Left cardiac atrium (tissue), 4 donors: ENCODE results near the gene SUB1. TPM values are rescaled to one million over a fixed set of nuclear protein-coding genes. Genes with fewer than 3 reads are reported as not detected.
"Not testable (repeated sequence)": the region's sequence is repeated elsewhere in the genome, so short reads cannot be mapped to it uniquely, and the experiment has no call there.

Experiments
- ATAC-seq, 2 donors: fragments of 200-7000 bp; cut with Tn5 transposase; one replicate each; pipeline ENCODE4 v1.9.1; 2020; ENCODE audit warnings: mild to moderate bottlenecking in 2 of 2, moderate library complexity in 2 of 2
- DNase-seq: peaks from one replicate; pipeline ENCODE4 v3.0.0-alpha.2; 2020
- intact Hi-C, 2 donors: fragments of 100-400 bp; cut with DNase I; formaldehyde crosslinking; loops; one replicate each; pipeline versions ENCODE4 v1.14.1 to v1.15.1; 2022 to 2023
- total RNA-seq, 2 donors: library from RNA; stranded (reverse); fragmentation: NEBNext Ultra II Directional; extraction: Animal tissue kit (Norgen Biotek cat#: 25700); gene quantifications; one replicate each; pipeline ENCODE4 v1.2.1, GENCODE V29; 2021
- donor health status: DM: no; HTN: yes; CAD: no.
- donor health status: DM: no; HTN: yes; CAD: no; lungs with severe emphysema.
- donor health status: DM: yes; HTN: yes; CAD: no.
- donor health status: Dilated cardiomyopathy.

Gene SUB1
- total RNA-seq, 2 donors from 2014 or later: 192 to 204 TPM

GRCh38 chr5:32627219-32627870 lies 42.0 kb downstream of the SUB1 start:
- DNase-seq: no peak
- intact Hi-C loops: no loop called here
- ATAC-seq: no peak

- intact Hi-C loops: no loop called here
Observed at GRCh38 chr5:32628049-32628844, 42.9 kb downstream of the SUB1 start.

GRCh38 chr5:32630867-32631491 lies 45.6 kb downstream of the SUB1 start:
- DNase-seq (no peak), ATAC-seq (no peak)
- intact Hi-C loops: no loop called here

More at GRCh38 chr5:32628049-32628844, 42.9 kb downstream of the SUB1 start:
- ATAC-seq (peak; percentile 74 to 81), DNase-seq (peak; percentile 51)

DNA sequence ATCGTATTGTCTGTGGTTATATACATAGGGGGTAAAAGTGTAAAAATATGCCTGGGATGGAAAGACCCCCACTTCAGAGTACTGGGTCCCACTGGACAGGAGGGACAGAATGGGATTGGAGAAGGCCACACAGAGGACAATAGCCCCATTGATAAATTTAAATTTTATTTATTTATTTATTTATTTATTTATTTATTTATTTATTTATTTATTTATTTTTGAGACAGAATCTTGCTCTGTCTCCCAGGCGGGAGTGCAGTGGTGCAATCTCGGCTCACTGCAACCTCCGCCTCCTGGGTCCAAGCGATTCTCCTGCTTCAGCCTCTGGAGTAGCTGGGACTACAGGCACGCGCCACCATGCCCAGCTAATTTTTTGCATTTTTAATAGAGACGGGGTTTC lies 47.7 kb downstream of the SUB1 start:
- intact Hi-C loops, ATAC-seq, DNase-seq: not testable (repeated sequence)

DNA sequence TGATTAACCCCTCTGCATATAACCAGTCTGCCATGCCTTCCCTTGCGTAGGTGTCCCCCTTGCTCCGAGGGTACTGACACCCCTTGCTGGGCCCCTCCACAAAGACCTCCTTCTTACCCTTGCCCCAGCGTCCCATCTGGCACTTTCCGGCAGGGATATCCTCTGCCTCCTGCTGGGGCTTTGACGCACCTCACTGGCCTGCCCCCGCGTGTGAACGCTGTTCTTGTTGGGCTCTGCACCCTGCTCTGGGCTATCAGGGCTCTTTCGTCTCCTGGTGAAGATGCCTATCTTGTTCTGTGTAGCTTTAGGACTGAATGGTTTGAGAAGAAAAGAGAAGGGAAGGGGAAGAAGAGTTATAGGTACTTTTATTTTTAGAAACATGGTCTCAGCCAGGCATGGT lies 53.0 kb downstream of the SUB1 start:
- ATAC-seq (no peak), DNase-seq (no peak)
- intact Hi-C loops: no loop called here

GRCh38 chr5:32639943-32640342 lies 54.6 kb downstream of the SUB1 start:
- intact Hi-C loops: no loop called here
- DNase-seq (no peak), ATAC-seq (no peak)

- ATAC-seq (peak in 1 of 2 donors; percentile 62), DNase-seq (no peak)
- intact Hi-C loops: no loop called here
Observed at GRCh38 chr5:32642276-32643002, 57.1 kb downstream of the SUB1 start.

DNA sequence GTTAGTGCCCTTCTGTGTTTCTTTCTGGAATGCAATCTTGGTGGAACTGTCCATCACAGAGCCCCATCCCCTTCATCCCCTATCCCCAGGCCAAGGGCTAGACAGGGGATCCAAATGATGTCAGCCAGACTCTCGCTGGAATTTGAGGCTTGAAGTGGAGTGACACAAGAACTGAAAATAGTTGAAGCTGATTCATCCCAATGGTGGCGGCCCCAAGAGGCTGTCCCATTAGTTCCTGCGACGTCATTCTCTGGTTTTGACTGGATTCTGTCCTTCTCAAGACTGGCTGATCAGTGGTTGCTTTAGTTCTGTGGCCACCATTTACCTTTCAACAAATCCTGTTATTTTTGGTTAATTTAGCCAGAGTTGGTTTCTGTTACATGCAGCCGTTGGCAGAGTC lies 59.9 kb downstream of the SUB1 start:
- intact Hi-C loops: no loop called here
- no peak for DNase-seq
- no peak for ATAC-seq

DNA sequence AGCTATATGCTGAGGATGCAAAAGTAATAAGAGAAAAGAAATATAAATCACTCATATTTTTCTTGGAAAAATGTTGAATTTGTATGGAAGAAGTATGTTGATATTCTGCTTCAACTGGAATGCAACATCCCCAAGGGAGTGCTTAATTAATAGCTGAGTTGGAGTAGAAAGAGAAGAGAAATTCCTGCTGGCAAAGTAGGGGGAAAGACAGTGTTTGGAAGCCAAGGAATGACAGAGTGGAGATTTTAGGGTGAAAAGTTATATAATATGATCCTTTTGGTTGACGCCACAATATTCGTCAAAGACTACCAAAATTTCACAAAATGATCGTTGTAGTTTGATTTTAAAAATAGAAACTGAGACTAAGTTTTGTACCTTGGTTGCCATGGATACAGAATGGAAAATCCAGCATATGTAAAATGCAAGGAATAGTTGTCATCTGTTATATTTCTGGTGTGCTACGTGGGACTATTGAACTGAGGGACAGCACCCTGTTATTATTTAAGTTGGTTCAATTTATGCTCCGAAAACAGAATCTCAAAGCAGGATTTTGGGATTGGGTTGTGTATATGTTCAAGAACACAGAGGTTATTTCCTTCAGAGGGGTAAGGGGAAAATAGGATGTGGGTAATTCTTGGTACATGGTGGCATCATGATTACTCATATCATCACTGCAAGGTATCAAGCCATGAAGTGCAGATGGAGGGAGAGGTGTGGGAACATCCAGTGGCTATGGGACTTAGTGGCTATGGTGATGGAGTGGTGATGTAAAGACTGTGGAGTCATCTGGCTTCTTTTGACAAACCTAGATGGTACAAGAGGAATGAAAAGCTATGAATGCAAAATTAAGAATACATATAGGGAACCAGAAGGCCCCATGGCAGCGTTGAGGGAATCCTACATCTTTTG lies 61.0 kb downstream of the SUB1 start:
- ATAC-seq (no peak), DNase-seq (no peak)
- intact Hi-C loops: no loop called here

GRCh38 chr5:32651088-32651487 lies 65.7 kb downstream of the SUB1 start:
- ATAC-seq: peak in 1 of 2 donors; percentile 81
- DNase-seq: no peak
- intact Hi-C loops: no loop called here

- no peak for DNase-seq
- ATAC-seq: no peak
- intact Hi-C loops: no loop called here
Observed at GRCh38 chr5:32651638-32652037, 66.3 kb downstream of the SUB1 start.

Other genes starting within 250 kb of the SUB1 start
- gene ZFR, start 140.8 kb upstream of the SUB1 start, total RNA-seq: 10 to 100 TPM; 47.9 to 56.5 TPM
- gene NPR3, start 125.8 kb downstream of the SUB1 start, total RNA-seq: 10 to 100 TPM; 10.9 to 26.2 TPM